H1 (cell line): Measurements from ENCODE around the gene PAF1. TPM values are rescaled to one million over a fixed set of nuclear protein-coding genes. Genes with fewer than 3 reads are reported as not detected.

Source experiments
- CTCF ChIA-PET: fragments of 300-600 bp; sonication (Branson Sonifier 250); formaldehyde crosslinking; loops from one replicate; lab custom pipeline; 2021; ENCODE audit not compliant: partially characterized antibody; lab: Charles Lee
- POLR2A ChIA-PET: fragments of 300-600 bp; sonication (Branson Sonifier 250); formaldehyde crosslinking; loops from one replicate; lab custom pipeline; 2021; ENCODE audit warnings: inconsistent platforms; ENCODE audit not compliant: partially characterized antibody; lab: Charles Lee
- DNase-seq, 2 experiments: peaks; one replicate each; pipeline versions ENCODE4 v3.0.0 to v3.0.0-alpha.2; 2010 to 2022; ENCODE audit warnings: low spot score in 2 of 2, low read depth in 1 of 2, mixed read lengths in 1 of 2
- FAIRE-seq: peaks from 2 replicates; lab custom pipeline; 2011; peaks lifted over from hg19 to GRCh38; lab: Jason Lieb, UNC
- H2AFZ ChIP-seq: 2 replicates; pipeline ENCODE4 v1.8.1; 2012; ENCODE audit warnings: low read length, inconsistent platforms
- H2AK5ac ChIP-seq: 2 replicates; pipeline ENCODE4 v1.6.1; 2013; ENCODE audit warnings: low read depth, low read length
- H2BK120ac ChIP-seq: replicated peaks from 2 replicates; pipeline ENCODE3; 2013; ENCODE audit warnings: low read depth, low read length, inconsistent platforms
- H2BK12ac ChIP-seq: 2 replicates; pipeline ENCODE4 v1.6.1; 2013; ENCODE audit warnings: low read depth, low read length
- H2BK15ac ChIP-seq: 2 replicates; pipeline ENCODE4 v1.6.1; 2013; ENCODE audit warnings: low read length
- H2BK20ac ChIP-seq: 2 replicates; pipeline ENCODE4 v1.6.1; 2013; ENCODE audit warnings: low read length
- H2BK5ac ChIP-seq: 2 replicates; pipeline ENCODE4 v1.6.1; 2013; ENCODE audit warnings: low read depth, low read length
- H3K14ac ChIP-seq: 2 replicates; pipeline ENCODE4 v1.6.1; 2013; ENCODE audit warnings: inconsistent platforms; ENCODE audit not compliant: insufficient read length
- H3K18ac ChIP-seq: 2 replicates; pipeline ENCODE4 v1.6.1; 2013; ENCODE audit warnings: low read length; ENCODE audit errors: extremely low read depth
- H3K23ac ChIP-seq: 2 replicates; pipeline ENCODE4 v1.6.1; 2013; ENCODE audit warnings: inconsistent platforms; ENCODE audit not compliant: insufficient read length
- H3K23me2 ChIP-seq: 2 replicates; pipeline ENCODE4 v1.6.1; 2013; ENCODE audit warnings: low read depth, low read length
- H3K27ac ChIP-seq: 2 replicates; pipeline ENCODE4 v1.6.1; 2011; ENCODE audit warnings: low read depth, low read length, inconsistent platforms
- H3K27me3 ChIP-seq, 4 experiments: replicated peaks in 1 of 4; 1 replicate in 1 of 4; 2 replicates in 3 of 4; pipeline versions ENCODE4 v1.6.1 to v1.8.1; 2011 to 2013; ENCODE audit warnings: low read length in 3 of 4, mild to moderate bottlenecking in 3 of 4, inconsistent platforms in 2 of 4, mixed read lengths in 2 of 4, moderate library complexity in 1 of 4; ENCODE audit not compliant: control insufficient read depth in 3 of 4, insufficient read depth in 3 of 4; ENCODE audit errors: extremely low read depth in 1 of 4
- H3K36me3 ChIP-seq, 4 experiments: 2 replicates each; pipeline versions ENCODE4 v1.6.1 to v1.8.1; 2011 to 2013; ENCODE audit warnings: mild to moderate bottlenecking in 4 of 4, low read length in 3 of 4, moderate library complexity in 2 of 4, control low read depth in 1 of 4, inconsistent platforms in 1 of 4; ENCODE audit not compliant: insufficient read depth in 4 of 4, control insufficient read depth in 2 of 4
- H3K4ac ChIP-seq: replicated peaks from 2 replicates; pipeline ENCODE3; 2013; ENCODE audit warnings: low read length, low read depth, mixed read lengths, inconsistent platforms; ENCODE audit not compliant: insufficient read length
- H3K4me1 ChIP-seq, 4 experiments: replicated peaks in 1 of 4; 1 replicate in 1 of 4; 2 replicates in 3 of 4; pipeline versions ENCODE4 v1.6.1 to v1.8.1; 2011 to 2013; ENCODE audit warnings: low read length in 3 of 4, inconsistent platforms in 2 of 4, mixed read lengths in 1 of 4; ENCODE audit not compliant: insufficient read depth in 4 of 4, control insufficient read depth in 3 of 4
- H3K4me2 ChIP-seq, 2 experiments: 2 replicates each; pipeline versions ENCODE4 v1.6.1 to v1.8.1; 2011 to 2013; ENCODE audit warnings: low read depth in 2 of 2, low read length in 2 of 2, control low read depth in 1 of 2, inconsistent platforms in 1 of 2, mild to moderate bottlenecking in 1 of 2; ENCODE audit not compliant: insufficient read depth in 1 of 2
- H3K4me3 ChIP-seq, 4 experiments: fragments of 200-600, 300-600 bp in 1 of 4; sonication (generic), shearing (Covaris generic), sonication (Bioruptor Twin) in 1 of 4; 2 replicates each; pipeline versions ENCODE4 v1.5.1 to v1.8.1; 2011 to 2016; ENCODE audit warnings: low read length in 4 of 4, low read depth in 3 of 4, control low read depth in 2 of 4, inconsistent platforms in 2 of 4, mild to moderate bottlenecking in 2 of 4, mixed read lengths in 1 of 4, moderate library complexity in 1 of 4; ENCODE audit not compliant: insufficient read depth in 2 of 4; ENCODE audit errors: extremely low read depth in 1 of 4
- H3K56ac ChIP-seq: replicated peaks from 2 replicates; pipeline ENCODE3; 2013; ENCODE audit warnings: low read depth, mild to moderate bottlenecking, mixed read lengths, low read length, inconsistent platforms; ENCODE audit not compliant: insufficient read length
- H3K79me1 ChIP-seq: 2 replicates; pipeline ENCODE4 v1.6.1; 2013; ENCODE audit warnings: low read depth, low read length, control low read depth
- H3K79me2 ChIP-seq, 2 experiments: 2 replicates each; pipeline versions ENCODE4 v1.6.1 to v1.8.1; 2012 to 2013; ENCODE audit warnings: low read length in 2 of 2, mild to moderate bottlenecking in 2 of 2, inconsistent platforms in 1 of 2; ENCODE audit not compliant: insufficient read depth in 2 of 2, control insufficient read depth in 1 of 2
- H3K9ac ChIP-seq, 4 experiments: replicated peaks in 1 of 4; 1 replicate in 1 of 4; 2 replicates in 3 of 4; pipeline versions ENCODE4 v1.6.1 to v1.8.1; 2011 to 2013; ENCODE audit warnings: low read depth in 3 of 4, low read length in 3 of 4, control low read depth in 2 of 4, mild to moderate bottlenecking in 2 of 4, moderate library complexity in 2 of 4, inconsistent platforms in 1 of 4; ENCODE audit errors: extremely low read depth in 1 of 4
- H3K9me3 ChIP-seq, 2 experiments: 2 replicates each; pipeline versions ENCODE4 v1.6.1 to v1.8.1; 2012 to 2013; ENCODE audit warnings: mild to moderate bottlenecking in 2 of 2, moderate library complexity in 2 of 2, control low read depth in 1 of 2, inconsistent platforms in 1 of 2, low read depth in 1 of 2, low read length in 1 of 2, mixed read lengths in 1 of 2; ENCODE audit not compliant: insufficient read depth in 2 of 2
- H4K20me1 ChIP-seq, 2 experiments: replicated peaks in 1 of 2; 2 replicates each; pipeline versions ENCODE3 to v1.8.1; 2011 to 2013; ENCODE audit warnings: inconsistent platforms in 2 of 2, low read length in 2 of 2, mild to moderate bottlenecking in 1 of 2; ENCODE audit not compliant: insufficient read depth in 2 of 2, control insufficient read depth in 1 of 2
- H4K5ac ChIP-seq: 2 replicates; pipeline ENCODE4 v1.6.1; 2013; ENCODE audit warnings: low read length, low read depth, mixed read lengths, inconsistent platforms; ENCODE audit not compliant: insufficient read length
- H4K8ac ChIP-seq: 2 replicates; pipeline ENCODE4 v1.8.0; 2013; ENCODE audit warnings: mild to moderate bottlenecking, moderate library complexity, low read length, inconsistent platforms; ENCODE audit not compliant: insufficient read depth; ENCODE audit errors: extremely low read depth
- H4K91ac ChIP-seq: replicated peaks from 2 replicates; pipeline ENCODE3; 2013; ENCODE audit warnings: low read length, mixed read lengths, inconsistent platforms; ENCODE audit not compliant: insufficient read length
- ASH2L ChIP-seq: fragments of 200-600, 300-600 bp; sonication (generic); IDR thresholded peaks from one replicate; pipeline ENCODE4 v1.7.1; 2017; ENCODE audit warnings: low read length
- CTCF ChIP-seq, 3 experiments: IDR thresholded peaks; 1 replicate in 2 of 3; 2 replicates in 1 of 3; pipeline versions ENCODE4 v1.5.1 to v1.6.1; 2011; ENCODE audit warnings: low read length in 3 of 3, mild to moderate bottlenecking in 3 of 3, inconsistent platforms in 2 of 3, low read depth in 1 of 3, moderate library complexity in 1 of 3; ENCODE audit not compliant: insufficient read depth in 1 of 3; ENCODE audit errors: control extremely low read depth in 1 of 3
- JUND ChIP-seq: IDR thresholded peaks from 2 replicates; pipeline ENCODE4 v1.6.1; 2011; ENCODE audit warnings: mild to moderate bottlenecking, improper control_type of control experiment, low read length
- KDM5A ChIP-seq: fragments of 200-600 bp; IDR thresholded peaks from 2 replicates; pipeline ENCODE4 v1.7.1; 2012; ENCODE audit warnings: mild to moderate bottlenecking, low read length, inconsistent platforms, mixed read lengths
- POLR2A ChIP-seq, 2 experiments: IDR thresholded peaks; 1 replicate in 1 of 2; 2 replicates in 1 of 2; pipeline ENCODE4 v1.6.1; 2011; ENCODE audit warnings: low read depth in 2 of 2, low read length in 2 of 2, mild to moderate bottlenecking in 2 of 2; ENCODE audit errors: control extremely low read depth in 1 of 2
- RBBP5 ChIP-seq: IDR thresholded peaks from 2 replicates; pipeline ENCODE4 v1.7.1; 2012; ENCODE audit warnings: low read depth, mild to moderate bottlenecking, inconsistent platforms, low read length, moderate library complexity, borderline replicate concordance
- SIN3A ChIP-seq, 2 experiments: IDR thresholded peaks in 1 of 2; conservative IDR thresholded peaks in 1 of 2; 2 replicates each; pipeline ENCODE4 v1.6.1; 2011 to 2012; ENCODE audit warnings: low read length in 2 of 2, improper control_type of control experiment in 1 of 2, low read depth in 1 of 2, mild to moderate bottlenecking in 1 of 2
- WGBS, 2 experiments: shearing (Covaris generic) in 1 of 2; methylation state at CpG; one replicate each; pipeline versions ENCODE4 v1.1.6 to v1.1.7; 2013 to 2015; ENCODE audit warnings: low lambda C conversion rate in 2 of 2, mixed read lengths in 2 of 2, inconsistent platforms in 1 of 2, low coverage in 1 of 2, missing lambda C conversion rate in 1 of 2; ENCODE audit not compliant: insufficient replicate concordance in 2 of 2, insufficient coverage in 1 of 2, insufficient read length in 1 of 2; ENCODE audit errors: extremely low coverage in 1 of 2, missing lambda C conversion rate in 1 of 2; 5-methylcytosine and 5-hydroxymethylcytosine counted together
- polyA plus RNA-seq, 7 experiments: library from polyadenylated mRNA; depleted of rRNA in 3 of 7; stranded (reverse) in 5 of 7; unstranded in 2 of 7; fragments of >200 nt in 5 of 7; fragments of 200-250 nt in 2 of 7; gene quantifications; 1 replicate in 5 of 7; 2 replicates in 1 of 7; 4 replicates in 1 of 7; pipeline versions ENCODE4 v1.2.1 to v1.2.3, GENCODE V29; 2011 to 2013; ENCODE audit warnings: missing spikeins in 2 of 7, mixed read lengths in 2 of 7
- total RNA-seq: library from RNA; stranded (reverse); fragmentation: NEBNext Ultra II Directional; extraction: Animal tissue kit (Norgen Biotek cat#: 25700); gene quantifications from 2 replicates; pipeline ENCODE4 v1.2.1, GENCODE V29; 2021

The PAF1 gene
- total and polyA plus RNA-seq, 2 of the 8 experiments (the other 6 are each of a cell fraction or from before 2014, with no cell fraction given): 31.4 to 58.6 TPM

GRCh38 chr19:39384839-39385568 is 5.9 kb downstream of the PAF1 start:
- no peak overlapping the region for H3K27ac ChIP-seq
- H3K23me2 ChIP-seq: no peaks in the 10 kb centered on the region; the same call in 1 of the 2 replicates
- no peak overlapping the region for H4K8ac ChIP-seq
- H2BK12ac ChIP-seq: 0 out of 2 replicates have a peak overlapping the region, but pooled peaks have one; percentile 55
- ChIA-PET CTCF (interaction anchor here (1.2 kb wide), 2 partner anchors 9 to 26 kb away, joined by 3 read pairs; no protein-coding TSS in a partner anchor), POLR2A (interaction anchor here (0.7 to 3.9 kb wide), 13 partner anchors 9 to 74 kb away, joined by 3 to 12 read pairs (median 4); partner anchors contain the start of gene PLEKHG2)
- H3K4me2 ChIP-seq: no peak overlapping the region
- H4K91ac ChIP-seq: no peak overlapping the region
- no peak overlapping the region for H3K23ac ChIP-seq
- H2BK15ac ChIP-seq: no peak overlapping the region
- no peak overlapping the region for H3K18ac ChIP-seq
- no peak overlapping the region for H4K5ac ChIP-seq
- no peak for DNase-seq
- no peaks in the 10 kb centered on the region for H3K9me3 ChIP-seq
- peaks cover 5% of the 10 kb centered on the region for H3K79me1 ChIP-seq
- TF ChIP-seq SIN3A (conservative IDR thresholded peaks at IDR 0.05 in 1 of 2, IDR thresholded peaks at IDR 0.05 in 1 of 2; ENCODE audit: low read depth in 1 of 2, low read length in 2 of 2) (no peak), KDM5A (no peak), JUND (no peak), ASH2L (no peak), POLR2A (IDR thresholded peaks at IDR 0.05; ENCODE audit: control extremely low read depth in 1 of 2, low read depth in 2 of 2, low read length in 2 of 2) (no peak), CTCF (IDR thresholded peaks at IDR 0.05; ENCODE audit: control extremely low read depth in 1 of 3, insufficient read depth in 1 of 3, low read depth in 1 of 3, low read length in 3 of 3) (no peak), RBBP5 (no peak)
- TF ChIP-seq, all 59 proteins: peak for 0
- Histone ChIP-seq H3K56ac (no peak overlapping the region), H4K20me1 (peaks cover 0 to 9% of the 10 kb centered on the region in 2 experiments), H3K27me3 (no peaks in the 10 kb centered on the region), H3K36me3 (peaks cover 19 to 74% (median 42%) of the 10 kb centered on the region in 4 experiments; a peak in 7 of 8 replicates), H3K4me1 (peaks cover 0 to 8% (median 4%) of the 10 kb centered on the region in 4 experiments; a peak in 4 of 7 replicates), H3K79me2 (peaks cover 0 to 5% of the 10 kb centered on the region in 2 experiments; a peak in 1 of 4 replicates), H3K14ac (no peak overlapping the region), H2BK20ac (no peak overlapping the region), H2BK5ac (no peak overlapping the region; the same call in 1 of the 2 replicates), H2AFZ (no peak overlapping the region), H3K4me3 (no peak overlapping the region), H3K9ac (no peak overlapping the region), H3K4ac (no peak overlapping the region), H2AK5ac (no peak overlapping the region), H2BK120ac (no peak overlapping the region)
- 80% methylated on average over 7 of the region's 9 CpGs; no CpG with 5 or more reads in 1 of the 2 experiments for WGBS, 2 experiments
- no peak for FAIRE-seq
